Memory B cell (primary cell): ENCODE measurements around the gene GULP1.
"Not testable (repeated sequence)": the region's sequence is repeated elsewhere in the genome, so short reads cannot be mapped to it uniquely, and the experiment has no call there.

Experiments
- ATAC-seq: fragments of 150-1000 bp; cut with Tn5 transposase; 2 replicates; pipeline ENCODE4 v1.10.0; 2021; ENCODE audit warnings: low read depth, mild to moderate bottlenecking, moderate library complexity
- DNase-seq, 2 donors: peaks; one replicate each; pipeline ENCODE4 v3.0.0; 2022; ENCODE audit warnings: low spot score in 2 of 2
- H3K27ac Mint-ChIP-seq: one replicate; pipeline ENCODE4 v1.8.0; 2022; ENCODE audit warnings: mild to moderate bottlenecking, moderate library complexity, mixed read lengths
- H3K27me3 Mint-ChIP-seq: one replicate; pipeline ENCODE4 v1.8.0; 2022; ENCODE audit warnings: mixed read lengths
- H3K36me3 Mint-ChIP-seq: one replicate; pipeline ENCODE4 v1.8.0; 2022; ENCODE audit warnings: mild to moderate bottlenecking, mixed read lengths
- H3K4me1 Mint-ChIP-seq: one replicate; pipeline ENCODE4 v1.8.0; 2022; ENCODE audit warnings: mixed read lengths
- H3K4me3 Mint-ChIP-seq: one replicate; pipeline ENCODE4 v1.8.0; 2022; ENCODE audit warnings: mild to moderate bottlenecking, moderate library complexity, mixed read lengths
- H3K9me3 Mint-ChIP-seq: one replicate; pipeline ENCODE4 v1.8.0; 2022; ENCODE audit warnings: mixed read lengths

Gene GULP1

GRCh38 chr2:188605609-188606584 is 314.2 kb downstream of the GULP1 start:
- not testable (repeated sequence) for H3K4me1 Mint-ChIP-seq, H3K27me3 Mint-ChIP-seq, H3K9me3 Mint-ChIP-seq, ATAC-seq, H3K4me3 Mint-ChIP-seq, H3K27ac Mint-ChIP-seq, H3K36me3 Mint-ChIP-seq, DNase-seq

GRCh38 chr2:188606596-188606995 is 314.9 kb downstream of the GULP1 start:
- H3K27me3 Mint-ChIP-seq, H3K36me3 Mint-ChIP-seq, H3K4me1 Mint-ChIP-seq, H3K9me3 Mint-ChIP-seq, DNase-seq, H3K27ac Mint-ChIP-seq, H3K4me3 Mint-ChIP-seq, ATAC-seq: not testable (repeated sequence)

- Mint-ChIP-seq H3K27me3 (no peaks in the 10 kb centered on the region), H3K4me1 (no peaks in the 10 kb centered on the region), H3K4me3 (no peak overlapping the region), H3K36me3 (no peaks in the 10 kb centered on the region), H3K9me3 (no peaks in the 10 kb centered on the region), H3K27ac (no peak overlapping the region)
- ATAC-seq (no peak), DNase-seq (no peak)
Measured at GRCh38 chr2:188607501-188607900, 315.8 kb downstream of the GULP1 start.

- Mint-ChIP-seq H3K4me3 (no peak overlapping the region), H3K9me3 (no peaks in the 10 kb centered on the region), H3K27me3 (no peaks in the 10 kb centered on the region), H3K36me3 (no peaks in the 10 kb centered on the region), H3K4me1 (no peaks in the 10 kb centered on the region), H3K27ac (no peak overlapping the region)
- ATAC-seq (no peak), DNase-seq (no peak)
Measured at GRCh38 chr2:188609321-188610049, 317.8 kb downstream of the GULP1 start.

GRCh38 chr2:188610050-188610444 is 318.4 kb downstream of the GULP1 start:
- H3K27ac Mint-ChIP-seq: no peak overlapping the region
- H3K9me3 Mint-ChIP-seq: no peaks in the 10 kb centered on the region
- H3K4me3 Mint-ChIP-seq: no peak overlapping the region
- no peaks in the 10 kb centered on the region for H3K36me3 Mint-ChIP-seq
- H3K4me1 Mint-ChIP-seq: no peaks in the 10 kb centered on the region
- no peak for DNase-seq
- H3K27me3 Mint-ChIP-seq: no peaks in the 10 kb centered on the region
- ATAC-seq: no peak

- no peak overlapping the region for H3K4me3 Mint-ChIP-seq
- no peaks in the 10 kb centered on the region for H3K36me3 Mint-ChIP-seq
- DNase-seq (no peak), ATAC-seq (no peak)
- H3K4me1 Mint-ChIP-seq: no peaks in the 10 kb centered on the region
- H3K9me3 Mint-ChIP-seq: no peaks in the 10 kb centered on the region
- H3K27me3 Mint-ChIP-seq: no peaks in the 10 kb centered on the region
- H3K27ac Mint-ChIP-seq: no peak overlapping the region
Measured at GRCh38 chr2:188610827-188611226, 319.2 kb downstream of the GULP1 start.

- Mint-ChIP-seq H3K4me3 (no peak overlapping the region), H3K4me1 (no peaks in the 10 kb centered on the region), H3K27ac (no peak overlapping the region), H3K36me3 (no peaks in the 10 kb centered on the region), H3K27me3 (no peaks in the 10 kb centered on the region), H3K9me3 (peaks cover 3% of the 10 kb centered on the region)
- DNase-seq (no peak), ATAC-seq (no peak)
Measured at GRCh38 chr2:188619146-188619545, 327.5 kb downstream of the GULP1 start.

GRCh38 chr2:188620916-188621315 is 329.2 kb downstream of the GULP1 start:
- H3K4me3 Mint-ChIP-seq: no peak overlapping the region
- no peak overlapping the region for H3K27ac Mint-ChIP-seq
- DNase-seq (no peak), ATAC-seq (no peak)
- H3K27me3 Mint-ChIP-seq: no peaks in the 10 kb centered on the region
- no peaks in the 10 kb centered on the region for H3K36me3 Mint-ChIP-seq
- no peaks in the 10 kb centered on the region for H3K4me1 Mint-ChIP-seq
- peaks cover 3% of the 10 kb centered on the region for H3K9me3 Mint-ChIP-seq

GRCh38 chr2:188622601-188623260 is 331.1 kb downstream of the GULP1 start:
- H3K27me3 Mint-ChIP-seq: no peaks in the 10 kb centered on the region
- H3K36me3 Mint-ChIP-seq: no peaks in the 10 kb centered on the region
- DNase-seq (no peak), ATAC-seq (no peak)
- H3K27ac Mint-ChIP-seq: no peak overlapping the region
- H3K9me3 Mint-ChIP-seq: peaks cover 2% of the 10 kb centered on the region
- H3K4me1 Mint-ChIP-seq: no peaks in the 10 kb centered on the region
- H3K4me3 Mint-ChIP-seq: no peak overlapping the region

GRCh38 chr2:188623995-188624643 is 332.4 kb downstream of the GULP1 start:
- no peak for DNase-seq
- H3K4me1 Mint-ChIP-seq: no peaks in the 10 kb centered on the region
- no peaks in the 10 kb centered on the region for H3K36me3 Mint-ChIP-seq
- no peak overlapping the region for H3K27ac Mint-ChIP-seq
- H3K9me3 Mint-ChIP-seq: no peaks in the 10 kb centered on the region
- ATAC-seq: no peak
- no peak overlapping the region for H3K4me3 Mint-ChIP-seq
- no peaks in the 10 kb centered on the region for H3K27me3 Mint-ChIP-seq

- H3K27me3 Mint-ChIP-seq: no peaks in the 10 kb centered on the region
- no peak for DNase-seq
- no peaks in the 10 kb centered on the region for H3K9me3 Mint-ChIP-seq
- ATAC-seq: no peak
- no peak overlapping the region for H3K4me3 Mint-ChIP-seq
- no peaks in the 10 kb centered on the region for H3K36me3 Mint-ChIP-seq
- no peak overlapping the region for H3K27ac Mint-ChIP-seq
- no peaks in the 10 kb centered on the region for H3K4me1 Mint-ChIP-seq
Measured at GRCh38 chr2:188627471-188627870, 335.8 kb downstream of the GULP1 start.

GRCh38 chr2:188628989-188629752 is 337.5 kb downstream of the GULP1 start:
- no peaks in the 10 kb centered on the region for H3K27me3 Mint-ChIP-seq
- H3K27ac Mint-ChIP-seq: no peak overlapping the region
- ATAC-seq: no peak
- H3K4me3 Mint-ChIP-seq: no peak overlapping the region
- no peaks in the 10 kb centered on the region for H3K4me1 Mint-ChIP-seq
- no peaks in the 10 kb centered on the region for H3K9me3 Mint-ChIP-seq
- DNase-seq: no peak
- no peaks in the 10 kb centered on the region for H3K36me3 Mint-ChIP-seq

GRCh38 chr2:188629753-188630527 is 338.3 kb downstream of the GULP1 start:
- H3K4me1 Mint-ChIP-seq: no peaks in the 10 kb centered on the region
- H3K9me3 Mint-ChIP-seq: no peaks in the 10 kb centered on the region
- no peak for ATAC-seq
- no peak overlapping the region for H3K27ac Mint-ChIP-seq
- H3K27me3 Mint-ChIP-seq: no peaks in the 10 kb centered on the region
- H3K4me3 Mint-ChIP-seq: no peak overlapping the region
- no peak for DNase-seq
- H3K36me3 Mint-ChIP-seq: no peaks in the 10 kb centered on the region
